AG09309 (cell line): ENCODE data around the gene POLG.

Experiments
- DNase-seq: peaks from one replicate; pipeline ENCODE4 v3.0.0-alpha.2; 2010; ENCODE audit warnings: low read depth
- H3K4me3 ChIP-seq: 2 replicates; pipeline ENCODE4 v1.5.1; 2011; ENCODE audit warnings: mild to moderate bottlenecking, low read depth, low read length, moderate library complexity; ENCODE audit not compliant: control insufficient read depth
- TF ChIP-seq, protein P1 (sequence below): IDR thresholded peaks from 2 replicates; pipeline ENCODE4 v1.5.1; 2011; ENCODE audit warnings: mild to moderate bottlenecking, low read depth, low read length, inconsistent platforms; ENCODE audit not compliant: insufficient read depth, control insufficient read depth; ENCODE audit errors: missing control alignments

Gene POLG

DNA sequence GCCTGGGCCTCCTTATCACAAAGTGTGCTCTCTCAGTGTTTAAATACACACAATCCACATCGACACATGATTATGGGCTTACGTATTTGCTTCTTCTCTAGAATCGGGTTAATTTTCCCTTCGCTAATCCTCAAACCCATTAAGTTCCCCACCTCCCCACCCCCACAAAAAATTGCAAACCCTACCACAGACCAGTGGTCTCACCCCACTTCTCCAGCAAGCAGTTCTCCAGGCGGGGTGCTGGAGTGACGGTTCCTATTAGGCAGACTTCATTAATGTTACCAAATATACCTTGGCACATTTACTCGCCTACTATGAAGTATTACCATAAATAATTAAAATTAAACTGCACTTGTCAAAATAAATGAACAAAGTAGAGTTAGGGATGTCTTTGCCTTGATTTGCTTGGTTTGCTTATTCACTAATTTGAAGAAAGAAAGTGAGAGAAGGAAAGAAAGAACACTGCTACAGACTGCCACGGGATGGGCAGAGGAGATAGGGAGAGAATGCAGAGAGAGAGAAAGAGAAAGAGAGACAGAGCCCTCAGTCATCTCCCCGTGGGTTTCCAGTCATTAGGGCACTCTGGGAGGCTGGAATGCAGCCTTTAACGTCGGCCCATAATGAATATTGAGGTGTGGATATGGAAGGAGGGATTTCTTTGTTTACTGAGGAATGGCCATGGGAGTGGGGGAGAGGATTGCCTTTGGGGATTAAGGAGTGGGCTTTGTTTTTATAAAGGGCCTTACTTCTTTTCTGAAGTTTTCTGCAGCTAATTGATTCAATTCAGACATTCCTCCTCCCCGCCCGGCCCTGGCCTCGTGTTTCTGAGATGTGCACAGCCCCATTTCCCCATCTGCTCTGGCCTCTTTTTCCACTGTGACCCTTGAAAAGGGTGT lies 39.7 kb upstream of the POLG start:
- no peak overlapping the region for H3K4me3 ChIP-seq
- TF ChIP-seq, protein P1, sequence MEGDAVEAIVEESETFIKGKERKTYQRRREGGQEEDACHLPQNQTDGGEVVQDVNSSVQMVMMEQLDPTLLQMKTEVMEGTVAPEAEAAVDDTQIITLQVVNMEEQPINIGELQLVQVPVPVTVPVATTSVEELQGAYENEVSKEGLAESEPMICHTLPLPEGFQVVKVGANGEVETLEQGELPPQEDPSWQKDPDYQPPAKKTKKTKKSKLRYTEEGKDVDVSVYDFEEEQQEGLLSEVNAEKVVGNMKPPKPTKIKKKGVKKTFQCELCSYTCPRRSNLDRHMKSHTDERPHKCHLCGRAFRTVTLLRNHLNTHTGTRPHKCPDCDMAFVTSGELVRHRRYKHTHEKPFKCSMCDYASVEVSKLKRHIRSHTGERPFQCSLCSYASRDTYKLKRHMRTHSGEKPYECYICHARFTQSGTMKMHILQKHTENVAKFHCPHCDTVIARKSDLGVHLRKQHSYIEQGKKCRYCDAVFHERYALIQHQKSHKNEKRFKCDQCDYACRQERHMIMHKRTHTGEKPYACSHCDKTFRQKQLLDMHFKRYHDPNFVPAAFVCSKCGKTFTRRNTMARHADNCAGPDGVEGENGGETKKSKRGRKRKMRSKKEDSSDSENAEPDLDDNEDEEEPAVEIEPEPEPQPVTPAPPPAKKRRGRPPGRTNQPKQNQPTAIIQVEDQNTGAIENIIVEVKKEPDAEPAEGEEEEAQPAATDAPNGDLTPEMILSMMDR: no peak
- no peak for DNase-seq

DNA sequence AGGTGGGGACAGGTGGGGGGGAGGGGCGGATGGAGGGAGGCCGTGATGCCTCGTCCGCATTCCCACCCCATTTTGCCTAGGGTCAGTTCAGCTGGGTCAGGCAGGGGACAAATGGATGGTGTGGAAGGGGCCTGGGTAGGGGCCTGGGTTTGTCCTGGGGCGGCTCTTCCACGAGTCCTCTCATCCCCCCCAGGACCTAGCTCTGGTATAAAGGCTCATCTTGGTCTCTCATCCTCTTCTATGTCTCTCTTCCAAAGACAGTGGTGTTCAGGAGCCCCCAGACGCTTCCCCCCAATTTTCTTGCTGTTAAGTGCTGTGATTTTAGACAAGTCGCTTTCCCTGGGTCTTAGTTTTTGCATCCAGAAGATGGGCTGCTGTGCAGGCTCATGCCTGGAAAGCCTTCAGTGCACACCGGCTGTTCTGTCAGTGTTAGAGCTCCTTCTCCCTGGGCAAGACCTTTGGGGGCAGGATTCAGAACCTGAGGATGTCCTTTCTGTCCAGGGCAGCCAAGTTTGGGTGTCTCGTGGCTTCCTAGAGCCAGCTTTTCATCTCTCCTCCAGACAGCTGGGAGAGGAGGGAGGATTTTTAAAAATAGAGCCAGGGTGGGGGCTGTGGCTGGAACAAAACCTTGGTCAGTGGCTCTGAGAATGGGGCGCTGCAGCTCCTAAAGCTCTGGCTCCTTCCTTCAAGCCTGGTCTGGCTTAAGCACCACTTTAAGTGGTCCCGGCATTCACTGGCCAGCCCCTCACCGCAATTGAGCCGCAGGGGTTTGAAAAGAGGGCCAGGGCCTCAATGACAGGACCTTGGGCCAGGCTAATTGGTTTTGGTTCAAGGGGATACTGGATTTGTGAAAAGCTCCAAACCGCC lies 37.7 kb upstream of the POLG start:
- DNase-seq: no peak
- TF ChIP-seq, protein P1: no peak
- H3K4me3 ChIP-seq: no peak overlapping the region

DNA sequence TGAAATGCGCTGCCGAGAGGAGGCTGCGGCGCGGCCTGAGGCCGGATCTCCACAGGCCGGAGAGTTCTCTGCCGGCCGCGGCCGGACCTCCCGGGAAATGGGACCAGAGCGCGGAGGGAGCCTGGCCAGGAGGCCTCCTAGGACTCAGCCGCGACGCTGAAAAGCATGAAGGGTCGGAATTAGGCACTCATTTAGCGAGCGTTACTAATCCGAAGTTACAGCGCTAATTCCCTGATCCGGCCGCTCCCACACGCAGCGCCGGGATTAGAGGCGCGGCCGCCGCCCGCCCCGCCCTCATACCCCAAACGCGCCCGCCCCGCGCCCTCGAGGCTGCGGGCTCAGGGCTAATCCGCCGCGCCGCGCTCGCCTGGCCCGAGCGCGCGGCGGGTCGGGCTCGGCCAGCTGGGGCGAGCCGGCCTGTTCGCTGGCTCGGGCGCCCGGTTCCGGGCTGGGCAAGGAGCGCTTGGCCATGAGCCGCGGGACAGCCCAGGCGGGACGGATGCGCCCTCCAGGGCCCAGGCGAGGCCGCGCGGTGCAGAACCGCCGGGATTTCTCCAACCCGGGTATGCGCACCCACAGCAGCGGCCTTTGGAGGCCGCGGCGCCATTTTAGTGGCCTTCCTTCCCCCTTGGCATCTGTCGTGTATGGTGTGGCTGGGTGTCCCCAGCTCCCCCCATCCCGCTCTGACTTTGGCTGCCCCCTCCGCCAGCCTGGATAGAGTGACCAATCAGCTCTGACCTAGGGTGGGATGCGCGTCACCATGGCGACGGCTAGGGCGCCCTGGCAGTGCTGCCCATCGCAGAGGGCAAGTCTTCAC lies 36.8 kb upstream of the POLG start:
- no peak for DNase-seq
- H3K4me3 ChIP-seq: no peak overlapping the region
- TF ChIP-seq, protein P1: no peak

DNA sequence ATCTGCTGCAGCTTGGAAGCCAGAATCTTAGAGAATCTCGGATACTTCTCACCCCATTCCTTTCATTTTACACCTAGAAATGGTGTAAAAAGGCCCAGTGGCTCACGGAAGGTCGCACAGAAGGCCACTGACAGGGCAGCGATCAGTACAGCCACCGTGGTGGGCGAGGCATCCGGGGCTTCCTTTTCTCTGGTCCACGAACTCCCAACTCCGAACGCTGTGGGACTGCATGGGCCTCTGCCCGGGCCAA lies 36.3 kb upstream of the POLG start:
- DNase-seq: no peak
- no peak overlapping the region for H3K4me3 ChIP-seq
- TF ChIP-seq, protein P1: no peak

DNA sequence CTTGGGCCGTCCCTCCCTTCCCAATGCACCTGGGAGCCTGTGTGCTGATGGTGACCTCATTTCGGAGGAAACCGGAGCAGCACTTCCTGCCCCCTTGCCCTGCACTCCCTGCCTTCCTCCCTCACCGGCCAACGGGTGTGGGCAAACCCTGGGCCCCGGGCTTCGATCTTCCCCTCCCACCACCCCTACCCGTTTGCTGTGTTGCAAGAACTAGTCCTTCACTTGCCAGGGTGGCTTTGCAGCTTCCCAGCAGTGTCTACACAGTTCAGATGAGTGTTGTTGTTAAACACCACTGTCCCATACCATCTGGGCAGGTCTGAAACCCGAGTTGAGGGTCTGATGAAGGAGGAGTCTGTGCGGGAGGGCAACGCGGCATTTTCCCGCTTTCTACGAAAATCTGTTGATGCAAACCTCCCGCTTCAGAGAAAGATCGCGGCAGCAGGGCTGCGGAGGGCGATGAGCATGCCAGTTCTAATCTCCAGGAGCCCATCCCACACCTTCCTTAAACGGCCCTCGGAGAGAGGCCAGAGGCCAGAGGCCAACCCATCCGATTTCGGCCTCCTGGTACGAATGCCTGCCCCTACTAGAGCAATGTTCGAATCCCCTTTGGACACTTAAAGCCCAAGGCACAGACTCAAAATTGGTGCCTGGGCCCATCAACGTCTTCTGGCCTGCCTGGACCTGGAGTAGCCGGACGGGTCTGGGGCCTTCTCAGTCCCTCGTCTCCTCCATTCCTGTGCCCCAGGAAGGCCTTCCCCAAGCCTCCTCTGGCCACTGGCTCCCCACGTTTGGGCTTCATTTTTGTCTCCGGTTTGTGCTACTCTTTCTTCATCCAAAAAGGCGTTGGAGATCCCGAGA lies 35.7 kb upstream of the POLG start:
- no peak for DNase-seq
- H3K4me3 ChIP-seq: no peak overlapping the region
- TF ChIP-seq, protein P1: no peak
